ENCODE data around the gene BICC1. TPM values are rescaled to one million over a fixed set of nuclear protein-coding genes. Genes with fewer than 3 reads are reported as not detected.

The BICC1 gene
- polyA plus RNA-seq, 1 donor (not counting 4 experiments of a cell fraction or from before 2014, with no cell fraction given): 4.2 TPM

DNA sequence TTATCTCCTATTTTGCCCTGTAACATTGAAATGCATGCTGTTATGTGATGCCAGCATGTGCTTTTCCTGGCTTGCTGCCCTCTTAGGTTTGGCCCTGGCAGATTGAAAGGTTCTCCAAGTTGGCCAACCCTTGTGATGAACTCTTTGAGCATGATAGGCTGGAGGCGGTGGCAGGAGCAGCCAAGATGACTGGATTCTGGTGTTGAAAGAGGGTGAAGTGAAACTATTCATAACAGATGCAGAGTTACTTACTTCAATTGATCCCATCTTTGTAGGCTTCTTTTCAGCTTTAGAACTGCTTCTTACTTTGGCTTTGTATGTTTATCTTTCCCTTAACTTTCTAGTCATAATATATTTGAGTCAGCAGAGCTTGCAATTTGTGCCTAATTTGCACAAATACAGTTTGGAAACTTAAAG is 57.6 kb downstream of the BICC1 start:
- FAIRE-seq: no peak
- Histone ChIP-seq H3K4me3 (ENCODE audit: control insufficient read depth in 2 of 3, extremely low read depth in 1 of 3, insufficient read depth in 2 of 3, low read depth in 1 of 3, low read length in 3 of 3) (no peak overlapping the region), H3K27ac (ENCODE audit: control insufficient read depth, insufficient read depth, low read length) (no peak overlapping the region), H3K9ac (ENCODE audit: control insufficient read depth, extremely low read depth, insufficient read depth, low read length) (no peak overlapping the region), H3K4me2 (ENCODE audit: control insufficient read depth, extremely low read depth, insufficient read depth, low read depth, low read length) (no peak overlapping the region), H3K4me1 (ENCODE audit: control insufficient read depth, extremely low read depth, insufficient read depth, low read length) (no peaks in the 10 kb centered on the region), H3K79me2 (ENCODE audit: control insufficient read depth, insufficient read depth, low read length) (peaks cover 4% of the 10 kb centered on the region), H4K20me1 (ENCODE audit: control insufficient read depth, extremely low read depth, insufficient read depth, low read length) (no peaks in the 10 kb centered on the region), H3K9me3 (ENCODE audit: control insufficient read depth, low read depth, low read length) (no peaks in the 10 kb centered on the region), H3K27me3 (ENCODE audit: control insufficient read depth, extremely low read depth, insufficient read depth, low read length) (no peaks in the 10 kb centered on the region), H3K36me3 (ENCODE audit: control insufficient read depth in 2 of 2, extremely low read depth in 1 of 2, insufficient read depth in 2 of 2, low read length in 2 of 2) (no peaks in the 10 kb centered on the region), H2AFZ (ENCODE audit: control insufficient read depth, low read length) (no peak overlapping the region), H3K9me1 (ENCODE audit: control insufficient read depth, extremely low read depth, insufficient read depth, low read length) (no peaks in the 10 kb centered on the region)
- TF ChIP-seq, protein P1, sequence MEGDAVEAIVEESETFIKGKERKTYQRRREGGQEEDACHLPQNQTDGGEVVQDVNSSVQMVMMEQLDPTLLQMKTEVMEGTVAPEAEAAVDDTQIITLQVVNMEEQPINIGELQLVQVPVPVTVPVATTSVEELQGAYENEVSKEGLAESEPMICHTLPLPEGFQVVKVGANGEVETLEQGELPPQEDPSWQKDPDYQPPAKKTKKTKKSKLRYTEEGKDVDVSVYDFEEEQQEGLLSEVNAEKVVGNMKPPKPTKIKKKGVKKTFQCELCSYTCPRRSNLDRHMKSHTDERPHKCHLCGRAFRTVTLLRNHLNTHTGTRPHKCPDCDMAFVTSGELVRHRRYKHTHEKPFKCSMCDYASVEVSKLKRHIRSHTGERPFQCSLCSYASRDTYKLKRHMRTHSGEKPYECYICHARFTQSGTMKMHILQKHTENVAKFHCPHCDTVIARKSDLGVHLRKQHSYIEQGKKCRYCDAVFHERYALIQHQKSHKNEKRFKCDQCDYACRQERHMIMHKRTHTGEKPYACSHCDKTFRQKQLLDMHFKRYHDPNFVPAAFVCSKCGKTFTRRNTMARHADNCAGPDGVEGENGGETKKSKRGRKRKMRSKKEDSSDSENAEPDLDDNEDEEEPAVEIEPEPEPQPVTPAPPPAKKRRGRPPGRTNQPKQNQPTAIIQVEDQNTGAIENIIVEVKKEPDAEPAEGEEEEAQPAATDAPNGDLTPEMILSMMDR (optimal IDR thresholded peaks at IDR 0.05 in 1 of 3, IDR thresholded peaks at IDR 0.05 in 1 of 3, conservative IDR thresholded peaks at IDR 0.05 in 1 of 3; ENCODE audit: extremely low read depth in 1 of 3, insufficient read depth in 2 of 3, low read length in 3 of 3): no peak
- no peak for TF ChIP-seq EZH2 (IDR thresholded peaks at IDR 0.05; ENCODE audit: low read length)
- DNase-seq (ENCODE audit: low read depth, low spot score): no peak
- dilution Hi-C loops (cut with MboI; ENCODE audit: extremely low pct_ligation_motif_present, low sequenced_read_pairs): no loop called here

DNA sequence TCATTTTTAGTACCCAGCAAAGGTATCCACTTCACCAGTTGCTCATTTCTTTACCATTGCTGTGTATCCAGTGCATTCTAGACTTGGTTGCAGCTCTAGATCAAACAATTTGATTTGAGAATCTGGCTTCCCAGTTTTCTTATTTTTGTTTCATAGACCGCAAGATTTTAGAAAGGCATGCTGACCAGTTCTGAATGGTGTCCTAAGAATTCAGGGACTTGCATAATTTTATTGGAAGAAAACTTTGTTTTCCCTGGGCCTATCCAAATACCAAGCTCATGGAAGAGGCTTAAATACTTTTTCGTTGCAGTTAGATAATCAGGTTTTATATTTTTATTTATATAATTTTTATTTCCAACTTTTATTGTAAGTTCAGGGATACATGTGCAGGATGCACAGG is 58.3 kb downstream of the BICC1 start:
- H2AFZ ChIP-seq (ENCODE audit: control insufficient read depth, low read length): no peak overlapping the region
- H3K9me1 ChIP-seq (ENCODE audit: control insufficient read depth, extremely low read depth, insufficient read depth, low read length): no peaks in the 10 kb centered on the region
- dilution Hi-C loops (cut with MboI; ENCODE audit: extremely low pct_ligation_motif_present, low sequenced_read_pairs): no loop called here
- DNase-seq (ENCODE audit: low read depth, low spot score) (no peak), FAIRE-seq (no peak)
- peaks cover 4% of the 10 kb centered on the region for H3K79me2 ChIP-seq (ENCODE audit: control insufficient read depth, insufficient read depth, low read length)
- no peaks in the 10 kb centered on the region for H3K36me3 ChIP-seq (ENCODE audit: control insufficient read depth in 2 of 2, extremely low read depth in 1 of 2, insufficient read depth in 2 of 2, low read length in 2 of 2)
- no peaks in the 10 kb centered on the region for H3K4me1 ChIP-seq (ENCODE audit: control insufficient read depth, extremely low read depth, insufficient read depth, low read length)
- H3K27me3 ChIP-seq (ENCODE audit: control insufficient read depth, extremely low read depth, insufficient read depth, low read length): no peaks in the 10 kb centered on the region
- no peaks in the 10 kb centered on the region for H4K20me1 ChIP-seq (ENCODE audit: control insufficient read depth, extremely low read depth, insufficient read depth, low read length)
- TF ChIP-seq, protein P1 (optimal IDR thresholded peaks at IDR 0.05 in 1 of 3, IDR thresholded peaks at IDR 0.05 in 1 of 3, conservative IDR thresholded peaks at IDR 0.05 in 1 of 3; ENCODE audit: extremely low read depth in 1 of 3, insufficient read depth in 2 of 3, low read length in 3 of 3): no peak
- TF ChIP-seq EZH2 (IDR thresholded peaks at IDR 0.05; ENCODE audit: low read length): no peak
- H3K4me2 ChIP-seq (ENCODE audit: control insufficient read depth, extremely low read depth, insufficient read depth, low read depth, low read length): no peak overlapping the region
- no peak overlapping the region for H3K4me3 ChIP-seq (ENCODE audit: control insufficient read depth in 2 of 3, extremely low read depth in 1 of 3, insufficient read depth in 2 of 3, low read depth in 1 of 3, low read length in 3 of 3)
- no peak overlapping the region for H3K9ac ChIP-seq (ENCODE audit: control insufficient read depth, extremely low read depth, insufficient read depth, low read length)
- no peak overlapping the region for H3K27ac ChIP-seq (ENCODE audit: control insufficient read depth, insufficient read depth, low read length)
- H3K9me3 ChIP-seq (ENCODE audit: control insufficient read depth, low read depth, low read length): no peaks in the 10 kb centered on the region

Measured in keratinocyte (primary cell).